VCaP (cell line): ENCODE measurements around the gene ARHGAP42.

Experiments used
- H3K27ac ChIP-seq: fragments of 450-650 bp; 2 replicates; pipeline ENCODE4 v1.5.1; 2017
- TF ChIP-seq, protein P1 (sequence below): fragments of 450-650 bp; conservative IDR thresholded peaks from 2 replicates; pipeline ENCODE4 v1.5.1; 2017; ENCODE audit warnings: mild to moderate bottlenecking, moderate library complexity

Gene ARHGAP42, protein sequence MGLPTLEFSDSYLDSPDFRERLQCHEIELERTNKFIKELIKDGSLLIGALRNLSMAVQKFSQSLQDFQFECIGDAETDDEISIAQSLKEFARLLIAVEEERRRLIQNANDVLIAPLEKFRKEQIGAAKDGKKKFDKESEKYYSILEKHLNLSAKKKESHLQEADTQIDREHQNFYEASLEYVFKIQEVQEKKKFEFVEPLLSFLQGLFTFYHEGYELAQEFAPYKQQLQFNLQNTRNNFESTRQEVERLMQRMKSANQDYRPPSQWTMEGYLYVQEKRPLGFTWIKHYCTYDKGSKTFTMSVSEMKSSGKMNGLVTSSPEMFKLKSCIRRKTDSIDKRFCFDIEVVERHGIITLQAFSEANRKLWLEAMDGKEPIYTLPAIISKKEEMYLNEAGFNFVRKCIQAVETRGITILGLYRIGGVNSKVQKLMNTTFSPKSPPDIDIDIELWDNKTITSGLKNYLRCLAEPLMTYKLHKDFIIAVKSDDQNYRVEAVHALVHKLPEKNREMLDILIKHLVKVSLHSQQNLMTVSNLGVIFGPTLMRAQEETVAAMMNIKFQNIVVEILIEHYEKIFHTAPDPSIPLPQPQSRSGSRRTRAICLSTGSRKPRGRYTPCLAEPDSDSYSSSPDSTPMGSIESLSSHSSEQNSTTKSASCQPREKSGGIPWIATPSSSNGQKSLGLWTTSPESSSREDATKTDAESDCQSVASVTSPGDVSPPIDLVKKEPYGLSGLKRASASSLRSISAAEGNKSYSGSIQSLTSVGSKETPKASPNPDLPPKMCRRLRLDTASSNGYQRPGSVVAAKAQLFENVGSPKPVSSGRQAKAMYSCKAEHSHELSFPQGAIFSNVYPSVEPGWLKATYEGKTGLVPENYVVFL

DNA sequence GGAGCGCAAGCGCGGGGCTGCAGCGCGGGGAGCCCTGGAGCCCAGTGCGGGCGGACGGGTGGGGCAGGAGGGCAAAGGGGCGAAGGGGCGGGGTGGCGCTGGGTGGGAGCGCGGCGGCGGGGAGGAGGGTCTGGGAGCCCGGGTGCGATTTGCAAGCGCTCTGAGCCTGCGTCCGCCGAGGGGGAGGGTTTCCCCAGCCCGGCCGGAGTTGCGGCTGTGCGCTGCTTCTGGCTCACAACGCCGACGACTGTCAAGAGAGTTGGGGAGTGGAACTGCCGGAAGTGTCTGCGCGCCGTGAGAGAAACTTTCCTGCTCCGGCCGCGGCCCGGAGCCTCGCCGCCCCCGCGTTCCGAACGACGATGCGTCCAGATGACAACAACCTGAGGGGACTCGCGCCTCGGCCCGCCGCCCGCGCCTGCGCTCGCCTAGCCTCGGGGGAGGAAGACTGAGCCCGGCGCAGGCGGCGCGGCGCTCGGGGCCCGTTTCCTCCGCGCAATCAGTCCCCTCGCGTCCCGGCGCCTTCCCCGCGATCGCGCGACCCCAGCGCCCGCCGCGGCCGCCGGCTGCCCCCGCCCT is at the start of gene ARHGAP42:
Gene ARHGAP42, plus strand, starts transcription at position 235 of the 576 bp plus-strand sequence. CDS start 391 bp downstream, outside the sequence.
- peak within 1 kb of the TSS; percentile 65 for H3K27ac ChIP-seq
- TF ChIP-seq, protein P1, sequence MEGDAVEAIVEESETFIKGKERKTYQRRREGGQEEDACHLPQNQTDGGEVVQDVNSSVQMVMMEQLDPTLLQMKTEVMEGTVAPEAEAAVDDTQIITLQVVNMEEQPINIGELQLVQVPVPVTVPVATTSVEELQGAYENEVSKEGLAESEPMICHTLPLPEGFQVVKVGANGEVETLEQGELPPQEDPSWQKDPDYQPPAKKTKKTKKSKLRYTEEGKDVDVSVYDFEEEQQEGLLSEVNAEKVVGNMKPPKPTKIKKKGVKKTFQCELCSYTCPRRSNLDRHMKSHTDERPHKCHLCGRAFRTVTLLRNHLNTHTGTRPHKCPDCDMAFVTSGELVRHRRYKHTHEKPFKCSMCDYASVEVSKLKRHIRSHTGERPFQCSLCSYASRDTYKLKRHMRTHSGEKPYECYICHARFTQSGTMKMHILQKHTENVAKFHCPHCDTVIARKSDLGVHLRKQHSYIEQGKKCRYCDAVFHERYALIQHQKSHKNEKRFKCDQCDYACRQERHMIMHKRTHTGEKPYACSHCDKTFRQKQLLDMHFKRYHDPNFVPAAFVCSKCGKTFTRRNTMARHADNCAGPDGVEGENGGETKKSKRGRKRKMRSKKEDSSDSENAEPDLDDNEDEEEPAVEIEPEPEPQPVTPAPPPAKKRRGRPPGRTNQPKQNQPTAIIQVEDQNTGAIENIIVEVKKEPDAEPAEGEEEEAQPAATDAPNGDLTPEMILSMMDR = no peak

DNA sequence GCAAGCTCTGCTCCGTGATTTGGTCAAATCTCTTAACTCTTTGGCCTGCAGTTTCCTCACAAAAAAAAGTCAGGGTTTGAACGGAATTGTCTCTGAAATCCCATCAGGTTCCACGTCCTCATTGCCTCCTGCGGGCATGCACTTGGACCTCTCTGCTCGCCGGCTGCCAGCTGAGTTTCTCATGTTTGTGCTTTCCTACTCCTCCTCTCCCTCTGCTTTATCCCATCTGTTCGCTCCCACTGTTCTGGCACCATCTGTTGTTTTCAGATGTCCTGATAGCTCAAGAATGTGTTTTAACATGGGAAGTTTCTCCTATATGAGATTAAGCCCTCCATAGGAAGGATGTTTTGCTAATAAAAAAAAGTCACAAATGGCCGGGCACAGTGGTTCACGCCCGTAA is 49.4 kb upstream of the ARHGAP42 start:
- TF ChIP-seq, protein P1 = no peak
- no peak overlapping the region for H3K27ac ChIP-seq

DNA sequence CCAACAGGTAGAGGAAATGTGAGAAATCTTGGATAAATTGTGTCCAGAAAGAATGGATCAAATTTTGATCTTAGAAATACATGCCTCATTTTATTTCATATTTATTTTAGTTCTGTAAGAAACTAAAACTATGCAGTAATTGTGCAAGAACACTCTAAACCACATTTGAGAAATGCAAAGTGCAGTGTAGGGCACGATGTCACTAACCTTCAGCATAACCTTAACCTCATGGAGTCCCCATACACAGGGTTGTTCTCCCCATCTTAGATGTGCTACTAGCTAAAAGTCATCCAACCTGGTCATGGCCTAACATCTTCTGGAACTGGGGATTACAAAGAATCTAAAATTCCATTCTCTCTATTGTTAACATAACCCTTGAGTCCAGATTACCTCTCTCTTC is 48.4 kb upstream of the ARHGAP42 start:
- TF ChIP-seq, protein P1 = no peak
- no peak overlapping the region for H3K27ac ChIP-seq

DNA sequence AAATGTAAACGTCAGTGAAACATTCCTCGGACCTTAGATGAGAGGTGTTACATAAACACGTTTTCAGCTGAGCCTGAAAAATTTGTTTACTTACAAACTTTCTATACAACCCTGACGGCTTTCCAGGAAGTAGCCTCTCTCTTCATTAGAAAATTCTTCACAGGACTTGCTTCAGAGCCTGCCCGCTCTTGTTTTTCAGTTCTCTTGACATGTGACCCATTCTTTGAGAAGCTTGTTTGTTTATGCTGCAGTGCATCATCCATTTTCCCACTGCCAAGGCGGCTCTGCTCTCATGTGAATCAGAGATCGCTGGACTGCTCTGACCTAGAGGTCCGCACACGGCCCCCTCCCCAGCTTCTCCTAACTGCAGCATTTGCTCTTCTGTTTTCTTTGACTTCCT is 47.9 kb upstream of the ARHGAP42 start:
- TF ChIP-seq, protein P1 = no peak
- no peak overlapping the region for H3K27ac ChIP-seq

DNA sequence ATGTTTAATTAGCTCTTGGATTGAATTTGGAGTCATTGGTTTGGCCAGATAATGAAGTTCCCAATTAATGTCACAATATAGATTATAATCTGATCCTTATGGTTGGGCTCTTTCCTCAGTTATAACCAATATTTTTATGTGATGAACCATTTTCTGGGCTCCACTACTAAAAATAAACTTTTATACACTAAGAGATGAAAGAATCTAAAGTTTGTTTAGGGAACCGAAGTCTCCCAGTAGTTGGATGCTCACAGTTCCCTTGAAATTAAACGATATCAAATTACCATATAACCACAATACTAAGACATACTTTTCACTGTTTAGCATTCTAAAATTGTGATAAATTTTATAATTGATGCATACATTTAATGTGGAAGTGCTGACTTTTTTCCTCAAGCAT is 47.0 kb upstream of the ARHGAP42 start:
- H3K27ac ChIP-seq = no peak overlapping the region
- TF ChIP-seq, protein P1 = no peak

DNA sequence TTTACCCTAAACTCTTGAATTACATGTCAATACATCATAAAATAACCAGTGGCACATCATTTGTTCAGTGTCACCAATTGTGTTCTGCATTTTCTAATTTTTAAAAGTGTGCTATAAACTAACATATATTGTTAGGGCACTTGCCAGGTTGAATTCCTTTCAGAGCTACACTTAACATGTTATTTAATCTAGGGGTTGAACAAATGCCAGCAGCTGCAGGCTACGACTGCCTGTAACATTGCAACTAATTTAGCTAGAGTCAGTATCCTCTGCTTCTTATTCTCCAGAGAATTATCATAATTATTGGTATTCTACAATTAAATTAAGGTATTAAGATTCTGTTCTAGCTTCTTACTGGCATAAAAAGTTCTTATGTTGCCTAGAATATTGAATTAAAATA is 46.4 kb upstream of the ARHGAP42 start:
- TF ChIP-seq, protein P1 = no peak

DNA sequence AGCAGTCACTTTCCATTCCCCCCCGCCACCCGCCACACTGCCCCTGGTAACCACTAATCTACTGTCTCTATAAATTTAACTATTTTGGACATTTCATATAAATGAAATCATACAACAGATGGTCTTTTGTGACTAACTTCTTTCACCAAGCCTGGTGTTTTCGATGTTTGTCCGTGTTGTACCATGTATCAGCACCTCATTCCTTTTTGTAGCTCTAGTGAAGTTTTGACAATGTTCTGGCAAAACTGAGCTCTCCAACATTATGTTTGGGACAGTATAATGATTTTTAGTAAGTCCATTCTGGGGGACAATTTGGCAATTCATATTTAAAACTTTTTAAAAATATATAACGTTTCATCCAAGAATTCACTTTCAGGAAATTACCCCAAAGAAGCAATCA is 45.6 kb upstream of the ARHGAP42 start:
- TF ChIP-seq, protein P1 = no peak

More for the DNA sequence above, 46.4 kb upstream of the ARHGAP42 start:
- no peak overlapping the region for H3K27ac ChIP-seq

More for the DNA sequence above, 45.6 kb upstream of the ARHGAP42 start:
- H3K27ac ChIP-seq = no peak overlapping the region
